ENCODE measurements around the gene SHROOM2. TPM values are rescaled to one million over a fixed set of nuclear protein-coding genes. Genes with fewer than 3 reads are reported as not detected.

The SHROOM2 gene
- total RNA-seq, 1 experiment from 2014 or later = 13.9 TPM

DNA sequence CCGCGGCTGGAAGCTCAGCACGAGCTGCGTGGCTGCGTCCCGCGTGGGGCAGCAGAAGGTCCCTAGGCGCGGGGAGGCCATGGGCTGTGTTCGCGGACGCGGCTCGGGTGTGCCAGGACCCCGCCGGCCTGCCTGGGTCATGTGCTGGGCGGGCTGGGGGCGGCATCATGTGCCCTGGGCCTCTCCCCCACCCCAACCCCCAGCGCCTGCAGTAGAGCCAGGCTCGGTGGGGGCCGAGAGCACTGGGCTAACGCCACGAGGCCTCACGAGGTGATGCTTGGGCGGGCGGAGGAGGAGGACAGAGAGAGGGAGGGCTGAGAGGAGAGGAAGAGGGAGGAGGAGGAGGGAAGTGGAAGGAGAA lies 20.5 kb upstream of the SHROOM2 start, which contains the start of gene GPR143:
Gene GPR143, minus strand, starts transcription at position 111 of the 361 bp plus-strand sequence. Its CDS starts 30 bp downstream, at position 81.
- Histone ChIP-seq H2BK5ac (ENCODE audit: insufficient read length, low read length) (no peak within 1 kb of the TSS), H3K23ac (ENCODE audit: insufficient read length, low read depth, low read length) (no peak within 1 kb of the TSS), H4K20me1 (ENCODE audit: control insufficient read depth, insufficient read depth, insufficient read length) (no peaks in the 10 kb centered on the region), H2BK12ac (ENCODE audit: insufficient read length, low read depth, low read length) (peak within 1 kb of the TSS; percentile 77), H3K27me3 (ENCODE audit: insufficient read depth, low read length) (no peaks in the 10 kb centered on the region), H2AK5ac (ENCODE audit: insufficient read length, low read length) (no peak within 1 kb of the TSS), H4K8ac (replicated peaks; ENCODE audit: insufficient read length, low read depth, low read length) (no peak within 1 kb of the TSS), H3K4me1 (ENCODE audit: insufficient read depth, low read length) (peaks cover 2% of the 10 kb centered on the region; the same call in 1 of the 2 replicates), H3K4ac (ENCODE audit: low read depth, low read length) (no peak within 1 kb of the TSS), H2BK120ac (ENCODE audit: low read depth, low read length, poor library complexity, severe bottlenecking) (no peak within 1 kb of the TSS), H3K79me2 (ENCODE audit: insufficient read depth, low read length) (peaks cover 1% of the 10 kb centered on the region; the same call in 1 of the 2 replicates), H3K9me3 (ENCODE audit: control insufficient read depth, low read depth, low read length) (no peaks in the 10 kb centered on the region), H3T11ph (ENCODE audit: low read length) (no peak within 1 kb of the TSS), H2BK20ac (ENCODE audit: low read depth, low read length, poor library complexity, severe bottlenecking) (no peak within 1 kb of the TSS), H3K9ac (ENCODE audit: extremely low read depth, insufficient read length, low read length) (peak within 1 kb of the TSS; percentile 42), H3K4me2 (ENCODE audit: insufficient read depth, insufficient read length, low read length) (peak within 1 kb of the TSS; percentile 36), H2BK15ac (ENCODE audit: low read depth, low read length) (no peak within 1 kb of the TSS), H3K27ac (ENCODE audit: insufficient read length, low read depth, low read length) (no peak within 1 kb of the TSS), H3K18ac (ENCODE audit: insufficient read length, low read depth, low read length) (peak within 1 kb of the TSS; percentile 70), H3K23me2 (ENCODE audit: insufficient read length, low read depth, low read length, poor library complexity, severe bottlenecking) (peaks cover 4% of the 10 kb centered on the region), H3K56ac (ENCODE audit: insufficient read length, low read depth, low read length) (no peak within 1 kb of the TSS), H2AFZ (ENCODE audit: low read length) (no peak within 1 kb of the TSS), H3K14ac (ENCODE audit: insufficient read depth, low read length) (peak within 1 kb of the TSS; percentile 88), H4K91ac (ENCODE audit: insufficient read length, low read depth, low read length) (no peak within 1 kb of the TSS), H3K79me1 (ENCODE audit: insufficient read depth, low read depth, low read length, poor library complexity, severe bottlenecking) (no peaks in the 10 kb centered on the region), H4K5ac (ENCODE audit: insufficient read length, low read depth, low read length) (no peak within 1 kb of the TSS)
- WGBS (ENCODE audit: extremely low coverage, insufficient read length, low lambda C conversion rate) = no CpG with 5 or more reads among the region's 26 CpGs
- H3K36me3 Mint-ChIP-seq (ENCODE audit: insufficient read depth in 1 of 3, low read depth in 3 of 3) = peaks cover 0 to 8% (median 4%) of the 10 kb centered on the region in 3 experiments; a peak in 3 of 7 replicates
- H3K27me3 Mint-ChIP-seq (ENCODE audit: low read depth) = peaks cover 6% of the 10 kb centered on the region
- H3K27ac Mint-ChIP-seq = no peak within 1 kb of the TSS
- DNase-seq = peak; percentile 55
- H3K4me1 Mint-ChIP-seq = peaks cover 0 to 13% of the 10 kb centered on the region in 2 experiments; a peak in 3 of 4 replicates
- H3K9me3 Mint-ChIP-seq = peaks cover 18 to 47% of the 10 kb centered on the region in 2 experiments
- peak within 1 kb of the TSS; percentile 62 to 69 for H3K4me3 Mint-ChIP-seq
- TF ChIP-seq, protein P1, sequence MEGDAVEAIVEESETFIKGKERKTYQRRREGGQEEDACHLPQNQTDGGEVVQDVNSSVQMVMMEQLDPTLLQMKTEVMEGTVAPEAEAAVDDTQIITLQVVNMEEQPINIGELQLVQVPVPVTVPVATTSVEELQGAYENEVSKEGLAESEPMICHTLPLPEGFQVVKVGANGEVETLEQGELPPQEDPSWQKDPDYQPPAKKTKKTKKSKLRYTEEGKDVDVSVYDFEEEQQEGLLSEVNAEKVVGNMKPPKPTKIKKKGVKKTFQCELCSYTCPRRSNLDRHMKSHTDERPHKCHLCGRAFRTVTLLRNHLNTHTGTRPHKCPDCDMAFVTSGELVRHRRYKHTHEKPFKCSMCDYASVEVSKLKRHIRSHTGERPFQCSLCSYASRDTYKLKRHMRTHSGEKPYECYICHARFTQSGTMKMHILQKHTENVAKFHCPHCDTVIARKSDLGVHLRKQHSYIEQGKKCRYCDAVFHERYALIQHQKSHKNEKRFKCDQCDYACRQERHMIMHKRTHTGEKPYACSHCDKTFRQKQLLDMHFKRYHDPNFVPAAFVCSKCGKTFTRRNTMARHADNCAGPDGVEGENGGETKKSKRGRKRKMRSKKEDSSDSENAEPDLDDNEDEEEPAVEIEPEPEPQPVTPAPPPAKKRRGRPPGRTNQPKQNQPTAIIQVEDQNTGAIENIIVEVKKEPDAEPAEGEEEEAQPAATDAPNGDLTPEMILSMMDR (conservative IDR thresholded peaks at IDR 0.05) = no peak
